Neuronal stem cell (in vitro differentiated cells): Measurements from ENCODE around the gene ITSN2. TPM values are rescaled to one million over a fixed set of nuclear protein-coding genes. Genes with fewer than 3 reads are reported as not detected.
A peak's percentile ranks its signal among the peaks of the same experiment; 100 is the strongest.
"Not testable (repeated sequence)": the region's sequence is repeated elsewhere in the genome, so short reads cannot be mapped to it uniquely, and the experiment has no call there.

Source experiments
- DNase-seq: peaks from one replicate; pipeline ENCODE4 v3.0.0-alpha.2; 2013; ENCODE audit warnings: low spot score
- H2AFZ ChIP-seq: one replicate; pipeline ENCODE4 v1.6.1; 2013; ENCODE audit warnings: mild to moderate bottlenecking, low read length, inconsistent platforms
- H2AK5ac ChIP-seq: 2 replicates; pipeline ENCODE4 v1.6.1; 2013; ENCODE audit warnings: low read depth, mild to moderate bottlenecking, inconsistent platforms, low read length, moderate library complexity, mixed read lengths
- H2BK120ac ChIP-seq: 2 replicates; pipeline ENCODE4 v1.6.1; 2013; ENCODE audit warnings: low read depth, mild to moderate bottlenecking, inconsistent platforms, low read length, moderate library complexity, mixed read lengths
- H2BK12ac ChIP-seq: one replicate; pipeline ENCODE4 v1.6.1; 2013; ENCODE audit warnings: low read length, inconsistent platforms
- H2BK15ac ChIP-seq: 2 replicates; pipeline ENCODE4 v1.6.1; 2013; ENCODE audit warnings: mild to moderate bottlenecking, low read length, inconsistent platforms, mixed read lengths
- H2BK5ac ChIP-seq: one replicate; pipeline ENCODE4 v1.6.1; 2013; ENCODE audit warnings: inconsistent platforms, mild to moderate bottlenecking, low read length, moderate library complexity
- H3K14ac ChIP-seq: one replicate; pipeline ENCODE4 v1.6.1; 2013; ENCODE audit warnings: low read length, inconsistent platforms
- H3K18ac ChIP-seq: 2 replicates; pipeline ENCODE4 v1.6.1; 2013; ENCODE audit warnings: low read length, inconsistent platforms
- H3K23ac ChIP-seq: 2 replicates; pipeline ENCODE4 v1.6.1; 2013; ENCODE audit warnings: low read depth, mild to moderate bottlenecking, mixed read lengths, low read length, inconsistent platforms; ENCODE audit not compliant: poor library complexity
- H3K27ac ChIP-seq: replicated peaks from 3 replicates; pipeline ENCODE4 v1.5.1; 2013; ENCODE audit warnings: low read length, inconsistent platforms
- H3K27me3 ChIP-seq, 3 experiments: 2 replicates each; pipeline ENCODE4 v1.6.1; 2013; ENCODE audit warnings: low read length in 3 of 3, mild to moderate bottlenecking in 2 of 3, inconsistent platforms in 1 of 3, low read depth in 1 of 3, mixed read lengths in 1 of 3, moderate library complexity in 1 of 3; ENCODE audit not compliant: control insufficient read depth in 3 of 3, insufficient read depth in 3 of 3
- H3K36me3 ChIP-seq, 2 donors: replicated peaks in 1 of 2; 2 replicates each; pipeline ENCODE4 v1.6.1; 2013; ENCODE audit warnings: low read length in 2 of 2; ENCODE audit not compliant: control insufficient read depth in 2 of 2, insufficient read depth in 2 of 2
- H3K4ac ChIP-seq: 2 replicates; pipeline ENCODE4 v1.6.1; 2013; ENCODE audit warnings: inconsistent platforms, mild to moderate bottlenecking, low read length, moderate library complexity
- H3K4me1 ChIP-seq, 2 donors: 1 replicate in 1 of 2; 2 replicates in 1 of 2; pipeline ENCODE4 v1.6.1; 2013; ENCODE audit warnings: low read length in 2 of 2, low read depth in 1 of 2; ENCODE audit not compliant: control insufficient read depth in 2 of 2, insufficient read depth in 1 of 2
- H3K4me2 ChIP-seq: one replicate; pipeline ENCODE4 v1.6.1; 2013; ENCODE audit warnings: mild to moderate bottlenecking, low read length, inconsistent platforms; ENCODE audit not compliant: insufficient read depth, poor library complexity, severe bottlenecking
- H3K4me3 ChIP-seq, 2 donors: 2 replicates each; pipeline ENCODE4 v1.5.1; 2013; ENCODE audit warnings: low read length in 2 of 2, mild to moderate bottlenecking in 2 of 2, inconsistent platforms in 1 of 2, moderate library complexity in 1 of 2
- H3K79me1 ChIP-seq: one replicate; pipeline ENCODE4 v1.6.1; 2013; ENCODE audit warnings: low read depth, mild to moderate bottlenecking, inconsistent platforms, low read length, moderate library complexity
- H3K9ac ChIP-seq: one replicate; pipeline ENCODE4 v1.6.1; 2013; ENCODE audit warnings: mild to moderate bottlenecking, low read depth, low read length, inconsistent platforms; ENCODE audit not compliant: poor library complexity
- H3K9me3 ChIP-seq, 2 donors: replicated peaks in 1 of 2; 2 replicates each; pipeline versions ENCODE3 to v1.6.1; 2013; ENCODE audit warnings: low read length in 2 of 2, mild to moderate bottlenecking in 2 of 2, inconsistent platforms in 1 of 2, low read depth in 1 of 2, mixed read lengths in 1 of 2, moderate library complexity in 1 of 2; ENCODE audit not compliant: control insufficient read depth in 2 of 2, insufficient read depth in 1 of 2
- H4K8ac ChIP-seq: one replicate; pipeline ENCODE4 v1.6.1; 2013; ENCODE audit warnings: low read depth, mild to moderate bottlenecking, inconsistent platforms, low read length, moderate library complexity
- H4K91ac ChIP-seq: one replicate; pipeline ENCODE4 v1.6.1; 2013; ENCODE audit warnings: low read length, low read depth, mild to moderate bottlenecking, inconsistent platforms; ENCODE audit not compliant: poor library complexity
- WGBS, 2 donors: extraction: QIAGEN DNeasy Blood & Tissue Kit; methylation state at CpG; one replicate each; pipeline ENCODE4 v1.1.7; 2013; ENCODE audit warnings: missing lambda C conversion rate in 2 of 2, mixed read lengths in 1 of 2; ENCODE audit not compliant: insufficient read length in 2 of 2, insufficient replicate concordance in 1 of 2; ENCODE audit errors: extremely low coverage in 2 of 2; 5-methylcytosine and 5-hydroxymethylcytosine counted together
- polyA plus RNA-seq, 2 experiments: library from polyadenylated mRNA; stranded (reverse); fragments of 200-250 nt; gene quantifications; one replicate each; pipeline ENCODE4 v1.2.3, GENCODE V29; 2013

The ITSN2 gene
- polyA plus RNA-seq (2013, experiment 1 of 2), result 6.4 TPM
- 5.9 TPM for polyA plus RNA-seq (2013, experiment 2 of 2)

DNA sequence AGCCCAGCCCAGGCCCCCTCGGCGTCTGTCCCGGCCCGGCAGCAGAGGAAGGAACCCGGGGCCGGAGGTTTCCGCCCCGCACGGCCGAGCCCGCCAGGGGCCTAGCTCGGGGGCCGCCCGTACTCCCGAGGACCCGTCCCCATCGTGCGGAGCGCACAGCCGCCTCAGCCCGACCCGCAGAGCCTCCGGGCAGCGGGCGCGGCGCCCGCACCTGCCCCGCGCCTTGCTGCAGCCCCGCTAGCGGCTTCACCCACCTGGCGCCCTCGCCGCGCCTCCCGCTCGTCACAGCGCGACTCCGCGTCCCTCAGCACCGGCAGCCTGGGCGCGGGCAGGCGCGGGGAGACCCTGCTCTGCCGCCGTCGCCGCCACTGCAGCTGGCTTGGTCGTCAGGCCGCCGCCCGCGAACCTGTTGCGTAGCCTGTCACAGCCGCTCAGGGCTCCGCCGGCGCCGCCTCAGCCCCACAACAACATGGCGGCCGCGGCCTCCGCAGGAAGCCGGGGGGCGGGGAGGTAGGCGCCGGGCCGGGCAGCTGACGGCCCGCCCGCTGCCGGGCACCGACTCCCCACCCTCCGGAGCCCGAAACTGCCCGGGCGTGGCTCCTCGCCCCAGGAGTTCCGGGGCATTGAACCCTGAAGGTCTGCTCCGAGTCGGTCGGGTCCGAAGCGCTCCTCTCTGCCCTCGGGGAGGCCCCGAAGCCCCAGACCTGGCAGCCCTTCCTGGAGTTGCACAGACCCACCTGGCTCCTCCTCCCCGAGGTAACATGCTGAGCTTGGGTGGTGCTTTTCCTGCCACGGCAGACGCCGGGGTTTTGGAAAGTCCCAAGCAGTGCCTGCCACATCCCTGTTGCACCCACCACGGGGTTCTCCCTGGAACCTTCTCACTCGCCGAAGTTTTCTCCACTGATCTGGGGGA, at the start of gene ITSN2:
Gene ITSN2, minus strand, starts transcription at position 487 of the 913 bp plus-strand sequence. CDS start 32,454 bp downstream, outside the sequence.
- peak within 1 kb of the TSS; percentile 86 for H3K4me2 ChIP-seq
- peaks cover 0 to 21% (median 12%) of the 10 kb centered on the region in 3 experiments for H3K27me3 ChIP-seq
- peak within 1 kb of the TSS; percentile 99 for H2BK15ac ChIP-seq
- peak within 1 kb of the TSS; percentile 73 for H2AK5ac ChIP-seq
- H3K9me3 ChIP-seq, result no peaks in the 10 kb centered on the region
- peaks cover 3% of the 10 kb centered on the region for H3K79me1 ChIP-seq
- no peak within 1 kb of the TSS for H3K27ac ChIP-seq
- H3K4ac ChIP-seq, result no peak within 1 kb of the TSS
- H3K14ac ChIP-seq, result peak within 1 kb of the TSS; percentile 98
- peak within 1 kb of the TSS; percentile 99 for H2AFZ ChIP-seq
- peak within 1 kb of the TSS; percentile 98 for H3K9ac ChIP-seq
- peak within 1 kb of the TSS; percentile 98 for H3K23ac ChIP-seq
- H2BK12ac ChIP-seq, result peak within 1 kb of the TSS; percentile 93
- WGBS, 2 donors, result no CpG with 5 or more reads among the region's 96 CpGs
- H3K36me3 ChIP-seq, result no peaks in the 10 kb centered on the region
- peak within 1 kb of the TSS; percentile 98 for H4K91ac ChIP-seq
- DNase-seq, result peak; percentile 67
- H2BK5ac ChIP-seq, result peak within 1 kb of the TSS; percentile 17
- peak within 1 kb of the TSS; percentile 89 to 98 for H3K4me3 ChIP-seq
- peak within 1 kb of the TSS; percentile 99 for H3K18ac ChIP-seq
- peaks cover 0 to 9% of the 10 kb centered on the region in 2 donors for H3K4me1 ChIP-seq
- H4K8ac ChIP-seq, result peak within 1 kb of the TSS; percentile 9
- H2BK120ac ChIP-seq, result peak within 1 kb of the TSS; percentile 57

DNA sequence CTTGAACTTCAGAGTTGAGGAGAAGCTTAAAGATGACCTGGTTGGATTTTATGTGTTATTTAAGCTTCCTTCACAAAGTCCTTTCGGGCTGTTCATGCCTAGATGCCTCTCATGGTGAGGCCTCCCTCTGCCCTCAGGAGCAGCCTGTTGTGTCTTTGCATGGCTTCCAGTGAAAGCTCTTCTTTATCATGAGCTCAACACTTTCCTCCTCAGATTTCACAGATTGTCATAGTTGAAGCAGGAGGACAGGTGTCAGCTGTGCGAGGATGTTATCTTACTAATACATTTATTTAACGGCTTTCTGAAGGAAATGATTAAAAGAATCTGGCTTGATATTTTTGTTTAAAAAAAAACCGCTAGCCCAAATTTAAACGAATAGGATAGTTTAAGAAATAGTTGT, 48.8 kb upstream of the ITSN2 start:
- no peak overlapping the region for H2AFZ ChIP-seq
- no peak overlapping the region for H2BK12ac ChIP-seq
- no peaks in the 10 kb centered on the region for H3K79me1 ChIP-seq
- no CpG with 5 or more reads among the region's 5 CpGs for WGBS, 2 donors
- H3K23ac ChIP-seq, result no peak overlapping the region
- H2AK5ac ChIP-seq, result no peak overlapping the region
- no peak overlapping the region for H3K9ac ChIP-seq
- no peak overlapping the region for H2BK5ac ChIP-seq
- H2BK120ac ChIP-seq, result no peak overlapping the region
- no peaks in the 10 kb centered on the region for H3K9me3 ChIP-seq
- no peak overlapping the region for H3K4me2 ChIP-seq
- no peaks in the 10 kb centered on the region for H3K36me3 ChIP-seq
- H3K18ac ChIP-seq, result no peak overlapping the region
- H3K27ac ChIP-seq, result no peak overlapping the region
- no peak overlapping the region for H2BK15ac ChIP-seq
- H3K4me1 ChIP-seq, result peaks cover 14 to 31% of the 10 kb centered on the region in 2 donors
- H4K8ac ChIP-seq, result no peak overlapping the region
- no peak for DNase-seq
- H3K4ac ChIP-seq, result no peak overlapping the region
- H3K4me3 ChIP-seq, result no peak overlapping the region
- H3K27me3 ChIP-seq, result no peaks in the 10 kb centered on the region
- H3K14ac ChIP-seq, result no peak overlapping the region
- no peak overlapping the region for H4K91ac ChIP-seq

DNA sequence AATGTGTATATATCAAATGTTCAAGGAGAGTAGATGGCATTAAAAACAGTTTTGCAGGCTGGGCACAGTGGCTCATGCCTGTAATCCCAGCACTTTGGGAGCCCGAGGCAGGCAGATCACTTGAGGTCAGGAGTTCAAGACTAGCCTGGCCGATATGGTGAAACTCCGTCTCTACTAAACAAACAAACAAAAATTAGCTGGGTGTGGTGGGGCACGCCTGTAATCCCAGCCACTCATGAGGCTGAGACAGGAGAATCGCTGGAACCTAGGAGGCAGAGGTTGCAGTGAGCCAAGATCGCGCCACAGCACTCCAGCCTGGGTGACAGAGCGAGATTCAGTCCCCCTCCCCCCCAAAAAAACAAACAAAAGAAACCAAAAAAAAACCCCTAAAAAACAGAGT, 48.4 kb upstream of the ITSN2 start:
- not testable (repeated sequence) for H2BK15ac ChIP-seq, H3K9ac ChIP-seq, H3K4me2 ChIP-seq, H2BK5ac ChIP-seq, H3K18ac ChIP-seq, H3K4me3 ChIP-seq, H3K23ac ChIP-seq, H3K4ac ChIP-seq, H4K8ac ChIP-seq, H2AK5ac ChIP-seq, DNase-seq, H3K79me1 ChIP-seq, H3K14ac ChIP-seq, H3K27ac ChIP-seq, H2BK120ac ChIP-seq, H2BK12ac ChIP-seq, H3K9me3 ChIP-seq, H2AFZ ChIP-seq, H4K91ac ChIP-seq, H3K27me3 ChIP-seq, H3K36me3 ChIP-seq
- WGBS, 2 donors, result no CpG with 5 or more reads among the region's 8 CpGs
- H3K4me1 ChIP-seq, result peaks cover 14 to 31% of the 10 kb centered on the region in 2 donors

DNA sequence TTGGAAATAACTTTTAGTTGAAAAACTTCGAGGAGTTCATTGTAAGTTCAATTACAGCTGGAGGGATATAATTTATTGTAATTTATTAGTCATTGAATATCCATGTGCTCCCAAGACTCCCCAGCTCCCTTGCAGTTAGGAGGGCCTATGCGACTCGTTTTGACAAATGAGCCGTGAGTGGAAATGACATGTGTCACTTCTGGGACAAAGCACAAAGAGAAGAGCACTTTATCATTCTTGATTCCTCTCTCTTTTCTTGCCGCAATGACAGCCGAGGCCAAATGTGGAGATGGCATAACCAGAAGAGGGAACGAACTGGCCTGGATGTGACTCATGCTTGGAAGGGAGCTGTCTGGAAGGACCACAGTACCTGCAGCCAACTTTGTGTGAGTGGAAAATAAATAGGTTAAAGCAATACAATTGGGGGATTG, 44.2 kb upstream of the ITSN2 start:
- no peaks in the 10 kb centered on the region for H3K79me1 ChIP-seq

More for the DNA sequence above, 44.2 kb upstream of the ITSN2 start:
- no peaks in the 10 kb centered on the region for H3K36me3 ChIP-seq
- no peak overlapping the region for H3K4ac ChIP-seq
- H4K91ac ChIP-seq, result no peak overlapping the region
- H2AFZ ChIP-seq, result peak overlapping the region; percentile 66
- no peak overlapping the region for H2BK120ac ChIP-seq
- H3K27ac ChIP-seq, result no peak overlapping the region
- H3K4me2 ChIP-seq, result no peak overlapping the region
- H3K4me3 ChIP-seq, result no peak overlapping the region
- no peak overlapping the region for H3K23ac ChIP-seq
- no peak overlapping the region for H3K9ac ChIP-seq
- H3K14ac ChIP-seq, result no peak overlapping the region
- peaks cover 2 to 15% of the 10 kb centered on the region in 2 donors for H3K4me1 ChIP-seq
- no peak overlapping the region for H4K8ac ChIP-seq
- H2BK15ac ChIP-seq, result no peak overlapping the region
- H2BK12ac ChIP-seq, result no peak overlapping the region
- H3K18ac ChIP-seq, result no peak overlapping the region
- no peak overlapping the region for H2AK5ac ChIP-seq
- no peak for DNase-seq
- no peaks in the 10 kb centered on the region for H3K27me3 ChIP-seq
- H3K9me3 ChIP-seq, result peaks cover 1 to 2% of the 10 kb centered on the region in 2 donors
- no peak overlapping the region for H2BK5ac ChIP-seq
- WGBS, 2 donors, result no CpG with 5 or more reads among the region's 7 CpGs
